PFSK-1 (cell line): Measurements from ENCODE around the gene ITSN2.

Source experiments
- FOXP2 ChIP-seq: optimal IDR thresholded peaks from 2 replicates; pipeline ENCODE3; 2011; ENCODE audit warnings: borderline replicate concordance, control low read depth, inconsistent platforms; ENCODE audit not compliant: insufficient read depth; ENCODE audit errors: extremely low read length, extremely low read depth
- POLR2AphosphoS5 ChIP-seq: IDR thresholded peaks from 2 replicates; pipeline ENCODE4 v1.6.1; 2012; ENCODE audit warnings: low read depth, mild to moderate bottlenecking, control low read depth, low read length, moderate library complexity
- SIN3A ChIP-seq: IDR thresholded peaks from 2 replicates; pipeline ENCODE4 v1.6.1; 2012; ENCODE audit warnings: mild to moderate bottlenecking, low read length, moderate library complexity, borderline replicate concordance; ENCODE audit not compliant: insufficient read depth
- TAF1 ChIP-seq: IDR thresholded peaks from 2 replicates; pipeline ENCODE4 v1.6.1; 2012; ENCODE audit warnings: low read length, control low read depth, borderline replicate concordance; ENCODE audit not compliant: insufficient read depth
- TF ChIP-seq, protein P1 (sequence below), 2 experiments: IDR thresholded peaks; 2 replicates each; pipeline versions ENCODE4 v1.6.1 to v1.8.0; 2011 to 2012; ENCODE audit warnings: low read depth in 2 of 2, low read length in 2 of 2, control low read depth in 1 of 2, inconsistent platforms in 1 of 2, mild to moderate bottlenecking in 1 of 2, moderate library complexity in 1 of 2; ENCODE audit not compliant: insufficient read depth in 1 of 2

DNA sequence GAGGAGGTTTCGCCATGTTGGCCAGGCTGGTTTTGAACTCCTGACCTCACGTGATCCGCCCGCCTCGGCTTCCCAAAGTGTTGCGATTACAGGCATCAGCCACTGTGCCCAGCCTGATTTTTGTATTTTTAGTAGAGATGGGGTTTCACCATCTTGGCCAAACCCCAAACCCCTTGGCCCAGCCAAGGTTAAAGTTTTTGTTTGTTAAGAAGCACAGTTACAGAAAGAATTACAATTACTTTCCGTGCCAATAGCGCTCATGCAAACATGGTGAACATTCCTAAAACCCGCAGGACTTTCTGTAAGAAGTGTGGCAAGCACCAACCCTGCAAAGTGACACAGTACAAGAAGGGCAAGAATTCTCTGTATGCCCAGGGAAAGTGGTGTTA, 26.1 kb downstream of the ITSN2 start:
- no peak for TF ChIP-seq POLR2AphosphoS5
- no peak for TF ChIP-seq SIN3A
- TF ChIP-seq, protein P1, sequence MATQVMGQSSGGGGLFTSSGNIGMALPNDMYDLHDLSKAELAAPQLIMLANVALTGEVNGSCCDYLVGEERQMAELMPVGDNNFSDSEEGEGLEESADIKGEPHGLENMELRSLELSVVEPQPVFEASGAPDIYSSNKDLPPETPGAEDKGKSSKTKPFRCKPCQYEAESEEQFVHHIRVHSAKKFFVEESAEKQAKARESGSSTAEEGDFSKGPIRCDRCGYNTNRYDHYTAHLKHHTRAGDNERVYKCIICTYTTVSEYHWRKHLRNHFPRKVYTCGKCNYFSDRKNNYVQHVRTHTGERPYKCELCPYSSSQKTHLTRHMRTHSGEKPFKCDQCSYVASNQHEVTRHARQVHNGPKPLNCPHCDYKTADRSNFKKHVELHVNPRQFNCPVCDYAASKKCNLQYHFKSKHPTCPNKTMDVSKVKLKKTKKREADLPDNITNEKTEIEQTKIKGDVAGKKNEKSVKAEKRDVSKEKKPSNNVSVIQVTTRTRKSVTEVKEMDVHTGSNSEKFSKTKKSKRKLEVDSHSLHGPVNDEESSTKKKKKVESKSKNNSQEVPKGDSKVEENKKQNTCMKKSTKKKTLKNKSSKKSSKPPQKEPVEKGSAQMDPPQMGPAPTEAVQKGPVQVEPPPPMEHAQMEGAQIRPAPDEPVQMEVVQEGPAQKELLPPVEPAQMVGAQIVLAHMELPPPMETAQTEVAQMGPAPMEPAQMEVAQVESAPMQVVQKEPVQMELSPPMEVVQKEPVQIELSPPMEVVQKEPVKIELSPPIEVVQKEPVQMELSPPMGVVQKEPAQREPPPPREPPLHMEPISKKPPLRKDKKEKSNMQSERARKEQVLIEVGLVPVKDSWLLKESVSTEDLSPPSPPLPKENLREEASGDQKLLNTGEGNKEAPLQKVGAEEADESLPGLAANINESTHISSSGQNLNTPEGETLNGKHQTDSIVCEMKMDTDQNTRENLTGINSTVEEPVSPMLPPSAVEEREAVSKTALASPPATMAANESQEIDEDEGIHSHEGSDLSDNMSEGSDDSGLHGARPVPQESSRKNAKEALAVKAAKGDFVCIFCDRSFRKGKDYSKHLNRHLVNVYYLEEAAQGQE (IDR thresholded peaks at IDR 0.05; ENCODE audit: insufficient read depth in 1 of 2, low read depth in 2 of 2, low read length in 2 of 2), result no peak
- no peak for TF ChIP-seq TAF1
- no peak for TF ChIP-seq FOXP2
